ENCODE measurements around the gene PICK1. TPM values are rescaled to one million over a fixed set of nuclear protein-coding genes. Genes with fewer than 3 reads are reported as not detected.

The PICK1 gene
- total RNA-seq, 2 experiments from 2014 or later: 19.2 to 23.8 TPM

GRCh38 chr22:38086001-38086845 lies 29.0 kb downstream of the PICK1 start:
- Histone ChIP-seq H3K9me2 (ENCODE audit: insufficient read depth, low read length) (no peaks in the 10 kb centered on the region), H3K79me2 (ENCODE audit: insufficient read depth, low read depth, low read length) (no peaks in the 10 kb centered on the region), H3K27ac (ENCODE audit: low read depth, low read length, poor library complexity, severe bottlenecking) (no peak overlapping the region), H3K36me3 (ENCODE audit: insufficient read depth, low read length) (no peaks in the 10 kb centered on the region), H3K4me2 (ENCODE audit: low read length) (no peak overlapping the region), H4K20me1 (ENCODE audit: insufficient read depth, low read length) (no peaks in the 10 kb centered on the region), H3K4me3 (ENCODE audit: low read depth, low read length, poor library complexity, severe bottlenecking) (no peak overlapping the region), H3K4me1 (ENCODE audit: insufficient read depth, low read length, poor library complexity, severe bottlenecking) (no peaks in the 10 kb centered on the region), H2AFZ (ENCODE audit: low read length) (no peak overlapping the region), H3K9me3 (ENCODE audit: low read length) (no peaks in the 10 kb centered on the region)
- TF ChIP-seq CTCF (conservative IDR thresholded peaks at IDR 0.05; ENCODE audit: low read length) (no peak), EZH2phosphoT487 (IDR thresholded peaks at IDR 0.05; ENCODE audit: borderline replicate concordance, low read depth, low read length) (no peak)
- CTCF ChIA-PET (ENCODE audit: unreplicated experiment): no interaction called here
- POLR2A ChIA-PET: no interaction called here
- DNase-seq (ENCODE audit: low spot score): no peak
- BruUV-seq (replicated peaks): no TSS peak
- intact Hi-C loops (cut with micrococcal nuclease; ENCODE audit: unreplicated experiment): no loop called here

GRCh38 chr22:38086942-38087341 lies 29.7 kb downstream of the PICK1 start:
- ChIA-PET POLR2A (no interaction called here), CTCF (ENCODE audit: unreplicated experiment) (no interaction called here)

More at GRCh38 chr22:38086942-38087341, 29.7 kb downstream of the PICK1 start:
- Histone ChIP-seq H3K4me2 (ENCODE audit: low read length) (no peak overlapping the region), H3K36me3 (ENCODE audit: insufficient read depth, low read length) (no peaks in the 10 kb centered on the region), H3K27ac (ENCODE audit: low read depth, low read length, poor library complexity, severe bottlenecking) (no peak overlapping the region), H3K4me1 (ENCODE audit: insufficient read depth, low read length, poor library complexity, severe bottlenecking) (no peaks in the 10 kb centered on the region), H3K9me3 (ENCODE audit: low read length) (no peaks in the 10 kb centered on the region), H3K9me2 (ENCODE audit: insufficient read depth, low read length) (no peaks in the 10 kb centered on the region), H4K20me1 (ENCODE audit: insufficient read depth, low read length) (no peaks in the 10 kb centered on the region), H2AFZ (ENCODE audit: low read length) (no peak overlapping the region), H3K4me3 (ENCODE audit: low read depth, low read length, poor library complexity, severe bottlenecking) (no peak overlapping the region), H3K79me2 (ENCODE audit: insufficient read depth, low read depth, low read length) (no peaks in the 10 kb centered on the region)
- DNase-seq (ENCODE audit: low spot score): no peak
- no peak for TF ChIP-seq CTCF (conservative IDR thresholded peaks at IDR 0.05; ENCODE audit: low read length)
- TF ChIP-seq EZH2phosphoT487 (IDR thresholded peaks at IDR 0.05; ENCODE audit: borderline replicate concordance, low read depth, low read length): no peak
- no TSS peak for BruUV-seq (replicated peaks)
- intact Hi-C loops (cut with micrococcal nuclease; ENCODE audit: unreplicated experiment): no loop called here

Measured in OCI-LY7 (cell line).